ENCODE results near the gene GDA. TPM values are rescaled to one million over a fixed set of nuclear protein-coding genes. Genes with fewer than 3 reads are reported as not detected.

GDA gene
- total and polyA plus RNA-seq, 10 donors, result 0.02 to 0.19 (median 0.05) TPM; not detected in 6

- peaks cover 0 to 7% (median 0%) of the 10 kb centered on the region in 7 donors for H3K27me3 ChIP-seq (replicated peaks in 1 of 7)
- 69 to 80% (median 70%) methylated on average over 6 of the region's 6 CpGs for WGBS, 5 donors
- no peaks in the 10 kb centered on the region for H3K9me3 ChIP-seq
- no peak overlapping the region for H3K4me3 ChIP-seq
- intact Hi-C loops (cut with DNase I; ENCODE audit: low total_unique reads), result no loop called here
- no peak for DNase-seq
- no peaks in the 10 kb centered on the region for H3K4me1 ChIP-seq
- H3K36me3 ChIP-seq, result no peaks in the 10 kb centered on the region
- H3K27ac ChIP-seq, result no peak overlapping the region
- no peak for TF ChIP-seq POLR2A (IDR thresholded peaks at IDR 0.05)
- TF ChIP-seq CTCF (IDR thresholded peaks at IDR 0.05 in 8 of 11, conservative IDR thresholded peaks at IDR 0.05 in 3 of 11), result no peak
- TF ChIP-seq POLR2AphosphoS5 (IDR thresholded peaks at IDR 0.05), result no peak
Measured at GRCh38 chr9:72210522-72210921, 61.3 kb downstream of the GDA start.

- no peak for TF ChIP-seq CTCF (IDR thresholded peaks at IDR 0.05 in 8 of 11, conservative IDR thresholded peaks at IDR 0.05 in 3 of 11)
- no peak for TF ChIP-seq POLR2AphosphoS5 (IDR thresholded peaks at IDR 0.05)
- no peak for TF ChIP-seq POLR2A (IDR thresholded peaks at IDR 0.05)
- no peaks in the 10 kb centered on the region for H3K36me3 ChIP-seq
- DNase-seq, result no peak
- intact Hi-C loops (cut with DNase I; ENCODE audit: low total_unique reads), result no loop called here
- no peaks in the 10 kb centered on the region for H3K4me1 ChIP-seq
- H3K9me3 ChIP-seq, result no peaks in the 10 kb centered on the region
- H3K4me3 ChIP-seq, result no peak overlapping the region
- no peak overlapping the region for H3K27ac ChIP-seq
- 62 to 85% (median 69%) methylated on average over 3 of the region's 3 CpGs for WGBS, 5 donors
- peaks cover 0 to 7% (median 0%) of the 10 kb centered on the region in 7 donors for H3K27me3 ChIP-seq (replicated peaks in 1 of 7)
Measured at GRCh38 chr9:72211047-72211446, 61.8 kb downstream of the GDA start.

- DNase-seq, result no peak
- TF ChIP-seq POLR2AphosphoS5 (IDR thresholded peaks at IDR 0.05) (no peak), CTCF (IDR thresholded peaks at IDR 0.05 in 8 of 11, conservative IDR thresholded peaks at IDR 0.05 in 3 of 11) (no peak), POLR2A (IDR thresholded peaks at IDR 0.05) (no peak)
- intact Hi-C loops (cut with DNase I; ENCODE audit: low total_unique reads), result no loop called here
Measured at GRCh38 chr9:72213906-72214305, 64.7 kb downstream of the GDA start.

GRCh38 chr9:72217306-72217842 lies 68.1 kb downstream of the GDA start:
- WGBS, 5 donors, result 67 to 88% (median 80%) methylated on average over 3 of the region's 3 CpGs
- H3K27ac ChIP-seq, result no peak overlapping the region
- TF ChIP-seq POLR2A (IDR thresholded peaks at IDR 0.05) (no peak), POLR2AphosphoS5 (IDR thresholded peaks at IDR 0.05) (no peak), CTCF (IDR thresholded peaks at IDR 0.05 in 8 of 11, conservative IDR thresholded peaks at IDR 0.05 in 3 of 11) (no peak)
- no peaks in the 10 kb centered on the region for H3K27me3 ChIP-seq (replicated peaks in 1 of 7)
- no peak overlapping the region for H3K4me3 ChIP-seq
- intact Hi-C loops (cut with DNase I; ENCODE audit: low total_unique reads), result no loop called here
- H3K36me3 ChIP-seq, result no peaks in the 10 kb centered on the region
- no peak for DNase-seq
- H3K4me1 ChIP-seq, result no peaks in the 10 kb centered on the region
- H3K9me3 ChIP-seq, result no peaks in the 10 kb centered on the region

More at GRCh38 chr9:72213906-72214305, 64.7 kb downstream of the GDA start:
- Histone ChIP-seq H3K27ac (no peak overlapping the region), H3K4me1 (no peaks in the 10 kb centered on the region), H3K27me3 (replicated peaks in 1 of 7) (peaks cover 0 to 7% (median 0%) of the 10 kb centered on the region in 7 donors), H3K36me3 (no peaks in the 10 kb centered on the region), H3K4me3 (no peak overlapping the region), H3K9me3 (no peaks in the 10 kb centered on the region)
- 90 to 95% (median 90%) methylated on average over 4 of the region's 4 CpGs for WGBS, 5 donors
